ENCODE data around the gene GMFB. TPM values are rescaled to one million over a fixed set of nuclear protein-coding genes. Genes with fewer than 3 reads are reported as not detected.
"Not testable (repeated sequence)": the region's sequence is repeated elsewhere in the genome, so short reads cannot be mapped to it uniquely, and the experiment has no call there.

GMFB gene
- total RNA-seq, 1 donor from 2014 or later = 27.6 TPM

DNA sequence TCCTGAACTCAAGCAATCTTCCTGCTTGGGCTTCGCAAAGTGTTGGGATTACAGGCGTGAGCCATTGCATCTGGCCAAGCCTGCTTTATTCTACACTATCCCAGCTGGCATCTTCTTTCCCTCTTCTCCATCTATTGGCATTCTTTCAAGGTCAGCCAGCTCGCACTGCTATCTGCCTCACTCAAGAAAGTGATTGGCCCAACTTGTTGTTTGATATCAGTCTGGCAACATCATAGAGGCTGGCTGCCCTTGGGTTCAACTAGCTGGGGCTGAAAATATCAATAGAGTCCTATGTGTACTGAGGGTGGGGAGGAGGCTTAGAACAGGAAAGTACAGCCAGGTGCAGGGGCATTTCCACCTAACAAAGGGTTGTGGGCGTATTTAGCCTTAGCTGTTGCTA, 17.1 kb downstream of the GMFB start:
- ATAC-seq (ENCODE audit: poor library complexity) (peak; percentile 76), DNase-seq (no peak)
- intact Hi-C loops (cut with DNase I) = no loop called here

DNA sequence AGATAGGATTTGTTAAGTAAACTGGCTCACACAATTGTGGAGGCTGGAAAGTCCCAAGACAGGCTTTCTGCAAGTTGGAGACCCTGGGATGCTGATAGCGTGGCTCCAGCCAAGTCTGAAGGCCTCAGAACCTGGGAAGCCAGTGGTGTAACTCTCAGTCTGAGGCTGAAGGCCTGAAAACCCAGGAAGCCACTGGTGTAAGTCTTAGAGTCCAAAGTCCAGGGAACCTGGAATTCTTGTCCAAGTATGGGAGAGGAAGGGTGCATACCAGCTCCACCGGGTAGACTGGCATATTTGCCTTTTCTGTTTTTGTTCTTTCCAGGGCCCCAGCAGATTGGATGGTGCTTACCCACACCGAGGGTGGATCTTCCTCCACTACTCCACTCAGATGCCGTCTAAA, 18.1 kb downstream of the GMFB start:
- ATAC-seq (ENCODE audit: poor library complexity) (no peak), DNase-seq (no peak)
- intact Hi-C loops (cut with DNase I) = no loop called here

DNA sequence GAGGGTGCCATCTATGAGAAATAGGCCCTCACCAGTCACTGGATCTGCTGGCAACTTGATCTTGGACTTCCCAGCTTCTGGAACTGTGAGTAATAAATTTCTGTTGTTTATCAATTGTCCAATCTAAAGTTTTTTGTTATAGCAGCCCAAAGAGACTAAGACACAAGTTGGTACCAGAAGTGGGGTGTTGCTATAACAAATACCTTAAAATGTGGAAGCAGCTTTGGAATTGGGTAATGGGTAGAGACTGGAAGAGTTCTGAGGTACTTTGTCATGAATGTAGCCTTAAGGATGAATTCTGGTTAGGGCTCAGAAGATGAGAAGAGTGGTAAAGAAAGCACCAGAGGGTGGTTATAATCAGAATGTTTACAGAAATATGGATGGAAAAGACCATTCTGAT, 21.5 kb downstream of the GMFB start:
- DNase-seq (no peak), ATAC-seq (ENCODE audit: poor library complexity) (no peak)
- intact Hi-C loops (cut with DNase I) = no loop called here

DNA sequence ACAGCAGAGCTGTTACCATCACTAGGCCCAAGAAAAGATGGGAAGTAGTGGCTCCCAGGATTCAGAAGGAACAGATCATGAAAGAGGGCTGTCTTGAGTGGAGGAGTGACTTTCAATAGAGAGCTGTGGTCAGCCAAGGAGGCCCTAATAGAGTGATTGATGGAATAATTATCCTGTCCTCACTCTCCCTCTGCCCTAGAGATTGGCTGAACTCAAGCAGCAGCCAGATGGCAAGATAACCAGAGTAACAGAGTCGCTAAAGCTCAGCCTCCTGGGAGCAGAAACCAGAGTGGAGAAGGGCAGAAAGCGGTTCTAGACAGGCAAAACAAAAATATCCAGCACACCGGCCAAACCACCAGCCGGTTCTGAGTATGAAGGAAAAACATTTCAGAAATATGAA, 23.1 kb downstream of the GMFB start:
- intact Hi-C loops (cut with DNase I) = no loop called here
- no peak for ATAC-seq (ENCODE audit: poor library complexity)
- no peak for DNase-seq

DNA sequence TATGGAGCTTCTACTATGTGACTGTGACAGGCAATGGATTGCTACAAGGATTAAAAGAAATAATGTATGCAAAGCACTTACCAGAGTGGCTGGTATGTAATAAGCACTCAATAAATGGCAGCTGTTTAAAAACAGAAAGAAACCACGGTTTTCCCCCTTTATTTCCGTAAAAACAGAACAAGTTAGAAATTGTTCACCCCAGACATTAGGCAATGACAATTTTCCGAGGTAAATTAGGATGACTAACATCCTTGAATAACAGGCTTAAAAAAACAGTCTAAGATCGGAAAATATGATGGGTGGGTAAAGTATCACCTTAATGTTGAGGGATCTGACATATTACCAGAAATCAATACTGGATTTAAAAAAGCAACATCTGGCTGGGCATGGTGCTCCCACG, 26.7 kb downstream of the GMFB start:
- intact Hi-C loops (cut with DNase I) = no loop called here

DNA sequence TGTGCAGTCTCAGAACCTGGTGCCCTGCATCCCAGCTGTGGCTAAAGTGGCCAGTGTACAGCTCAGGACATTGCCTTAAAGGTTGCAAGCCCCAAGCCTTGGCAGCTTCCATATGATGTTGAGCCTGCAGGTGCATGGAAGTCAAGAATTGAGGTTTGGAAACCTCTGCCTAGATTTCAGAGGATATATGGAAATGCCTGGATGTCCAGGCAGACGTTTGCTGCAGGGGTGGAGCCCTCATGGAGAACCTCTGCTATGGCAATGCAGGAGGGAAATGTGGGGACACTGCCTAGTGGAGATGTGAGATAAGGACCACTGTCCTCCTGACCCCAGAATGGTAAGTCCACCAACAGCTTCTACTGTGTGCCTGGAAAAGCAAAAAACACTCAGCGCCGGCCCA, 29.7 kb downstream of the GMFB start:
- intact Hi-C loops (cut with DNase I) = no loop called here
- ATAC-seq (ENCODE audit: poor library complexity) (no peak), DNase-seq (no peak)

More for the DNA sequence above, 26.7 kb downstream of the GMFB start:
- DNase-seq (no peak), ATAC-seq (ENCODE audit: poor library complexity) (no peak)

DNA sequence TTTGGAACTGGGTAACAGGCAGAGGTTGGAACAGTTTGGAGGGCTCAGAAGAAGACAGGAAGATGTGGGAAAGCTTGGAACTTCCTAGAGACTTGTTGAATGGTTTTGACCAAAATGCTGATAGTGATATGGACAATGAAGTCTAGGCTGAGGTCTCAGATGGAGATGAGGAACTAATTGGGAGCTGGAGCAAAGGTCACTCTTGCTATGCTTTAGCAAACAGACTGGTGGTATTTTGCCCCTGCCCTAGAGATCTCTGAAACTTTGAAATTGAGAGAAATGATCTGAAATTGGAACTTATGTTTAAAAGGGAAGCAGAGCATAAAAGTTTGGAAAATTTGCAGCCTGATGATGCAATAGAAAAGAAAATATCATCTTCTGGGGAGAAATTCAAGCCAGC, 30.2 kb downstream of the GMFB start:
- ATAC-seq (ENCODE audit: poor library complexity); DNase-seq; intact Hi-C loops (cut with DNase I): not testable (repeated sequence)

DNA sequence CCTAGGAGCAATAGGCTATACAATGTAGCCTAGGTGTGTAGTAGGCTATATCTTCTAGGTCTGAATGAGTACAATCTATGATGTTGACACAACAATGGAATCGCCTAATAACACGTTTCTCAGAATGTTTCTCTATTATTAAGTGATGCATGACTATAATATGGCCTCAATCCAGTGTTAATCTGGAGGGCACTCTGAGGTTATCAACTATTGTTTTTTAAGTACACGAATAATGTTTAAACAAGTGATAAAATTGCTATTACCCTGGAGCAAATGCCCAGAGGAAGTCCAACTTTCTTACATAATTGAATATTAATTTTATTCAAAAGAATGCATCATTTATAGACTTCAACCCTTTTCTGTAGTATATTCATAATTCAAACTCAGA, 31.2 kb downstream of the GMFB start:
- DNase-seq = no peak
- ATAC-seq (ENCODE audit: poor library complexity) = no peak
- intact Hi-C loops (cut with DNase I) = no loop called here

DNA sequence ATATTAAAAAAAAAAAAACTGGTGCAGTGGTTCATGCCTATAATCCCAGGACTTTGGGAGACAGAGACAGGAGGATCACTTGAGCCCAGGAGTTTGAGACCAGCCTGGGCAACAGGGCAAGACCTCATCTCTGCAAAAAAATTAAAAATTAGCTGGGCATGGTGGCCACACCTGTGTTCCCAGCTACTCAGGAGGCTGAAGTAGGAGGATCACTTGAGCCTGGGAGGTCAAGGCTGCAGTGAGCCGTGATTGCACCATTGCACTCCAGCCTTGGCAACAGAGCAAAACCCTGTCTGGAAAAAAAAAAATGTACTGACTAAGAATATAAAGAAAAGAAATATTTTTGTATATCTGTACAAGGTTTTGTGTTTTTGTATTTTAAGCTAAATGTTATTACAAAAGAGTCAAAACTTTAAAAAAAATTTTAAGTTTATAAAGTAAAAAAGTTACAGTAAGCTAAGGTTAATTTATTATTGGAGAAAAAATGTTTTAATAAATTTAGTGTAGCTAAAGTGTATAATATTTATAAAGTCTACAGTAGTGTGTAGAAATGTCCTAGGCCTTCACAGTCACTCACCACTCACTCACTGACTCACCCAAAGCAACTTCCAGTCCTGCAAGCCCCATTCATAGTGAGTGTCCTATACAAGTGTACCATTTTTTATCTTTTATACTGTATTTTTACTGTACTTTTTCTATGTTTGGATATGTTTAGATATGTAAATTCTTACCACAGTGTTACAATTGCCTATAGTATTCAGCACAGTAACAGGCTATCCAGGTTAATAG, 31.8 kb downstream of the GMFB start:
- ATAC-seq (ENCODE audit: poor library complexity); DNase-seq; intact Hi-C loops (cut with DNase I): not testable (repeated sequence)

DNA sequence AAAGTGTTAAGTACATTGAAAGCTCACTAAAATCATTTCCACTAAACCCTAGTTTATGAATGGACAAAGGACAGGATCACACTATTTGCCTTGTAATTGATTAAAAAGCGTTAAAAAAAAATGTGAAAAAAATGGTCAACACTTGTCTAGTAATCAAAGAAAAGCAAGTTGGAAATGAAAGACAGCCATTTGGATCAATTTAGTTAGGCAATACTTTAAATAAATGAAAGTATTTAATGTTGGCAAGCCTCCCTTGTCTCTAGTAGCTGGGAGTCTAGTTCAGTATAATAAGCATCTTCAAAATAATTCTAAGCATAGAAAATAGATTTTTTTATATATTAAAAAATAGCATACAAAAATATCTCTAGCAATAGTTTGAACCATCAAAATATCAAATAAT, 33.4 kb downstream of the GMFB start:
- intact Hi-C loops (cut with DNase I) = no loop called here
- ATAC-seq (ENCODE audit: poor library complexity) (no peak), DNase-seq (no peak)

DNA sequence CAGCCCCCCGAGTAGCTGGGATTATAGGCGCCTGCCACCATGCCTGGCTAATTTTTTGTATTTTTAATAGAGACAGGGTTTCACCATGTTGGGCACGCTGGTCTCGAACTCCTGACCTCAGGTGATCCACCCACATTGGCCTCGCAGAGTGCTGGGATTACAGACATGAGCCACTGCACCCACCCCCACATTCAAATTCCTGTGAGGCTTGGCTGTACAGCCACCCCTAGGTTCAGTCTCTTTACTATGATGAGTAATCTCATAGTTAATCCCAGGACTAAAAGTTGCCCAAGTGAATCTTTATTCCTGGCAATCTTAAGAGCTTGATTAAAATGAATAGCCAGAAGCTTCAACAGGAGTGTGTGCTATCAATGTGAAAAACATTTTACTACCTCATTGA, 34.8 kb downstream of the GMFB start:
- intact Hi-C loops (cut with DNase I); ATAC-seq (ENCODE audit: poor library complexity); DNase-seq: not testable (repeated sequence)

DNA sequence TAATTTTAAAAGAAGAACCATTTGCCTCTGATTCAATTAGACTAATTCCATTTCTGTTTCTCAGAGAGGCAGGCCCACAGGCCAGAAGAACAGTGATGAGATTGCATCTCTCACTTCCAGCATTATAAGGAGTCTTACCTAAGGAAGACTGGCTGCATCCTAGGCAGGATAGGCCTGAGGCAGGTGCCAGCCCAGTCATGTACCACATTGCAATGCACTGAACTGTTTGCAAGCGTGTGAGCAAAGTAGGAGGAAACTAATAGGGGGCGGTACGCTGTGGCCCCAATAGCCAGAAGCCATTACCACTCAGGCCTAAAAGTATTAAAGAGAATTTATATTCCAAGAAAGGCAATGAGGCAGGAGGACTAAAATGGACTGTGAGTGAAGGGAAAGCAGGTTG, 35.5 kb downstream of the GMFB start:
- no peak for ATAC-seq (ENCODE audit: poor library complexity)
- DNase-seq = no peak
- intact Hi-C loops (cut with DNase I) = no loop called here

DNA sequence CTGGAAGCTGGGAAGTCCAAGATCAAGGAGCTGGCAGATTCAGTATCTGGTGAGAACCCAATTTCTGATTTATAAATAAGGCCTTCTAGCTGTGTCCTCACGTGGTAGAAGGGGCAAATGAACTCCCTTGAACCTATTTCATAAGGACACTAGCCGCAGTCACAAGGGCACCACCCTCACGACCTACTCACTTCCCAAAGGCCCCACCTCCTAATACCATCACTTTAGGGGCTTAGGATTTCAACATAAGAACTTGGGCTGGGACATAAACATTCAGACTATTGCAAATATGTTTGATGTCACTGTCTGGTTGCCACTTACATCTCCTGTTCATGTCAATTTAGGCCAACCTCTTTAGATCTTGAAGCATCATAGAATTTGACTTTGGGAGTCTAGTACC, 36.8 kb downstream of the GMFB start:
- DNase-seq (no peak), ATAC-seq (ENCODE audit: poor library complexity) (no peak)
- intact Hi-C loops (cut with DNase I) = no loop called here

DNA sequence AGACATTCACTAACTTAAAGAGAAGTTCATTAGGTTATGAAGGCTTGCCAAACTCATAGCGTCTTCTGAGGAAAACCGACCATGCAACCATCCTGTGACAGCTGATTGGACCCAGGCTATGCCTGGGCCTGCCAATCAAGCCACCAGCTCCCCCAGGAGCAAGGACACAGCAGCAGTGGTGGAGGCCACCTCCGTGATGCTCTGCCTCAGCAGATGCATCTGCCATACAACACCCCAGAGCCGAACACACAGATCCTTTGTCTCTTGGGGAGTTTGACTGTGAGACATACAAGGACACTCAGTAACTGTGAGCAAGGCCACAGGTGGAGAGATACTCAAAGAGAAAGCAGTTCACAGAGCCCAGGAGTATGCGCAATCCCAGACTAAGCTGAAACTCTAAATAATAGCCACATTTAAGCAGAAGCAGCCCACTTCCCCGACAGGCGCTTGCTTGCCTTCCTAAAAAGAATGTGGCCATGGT, 37.6 kb downstream of the GMFB start:
- ATAC-seq (ENCODE audit: poor library complexity) = no peak
- no peak for DNase-seq
- intact Hi-C loops (cut with DNase I) = no loop called here

DNA sequence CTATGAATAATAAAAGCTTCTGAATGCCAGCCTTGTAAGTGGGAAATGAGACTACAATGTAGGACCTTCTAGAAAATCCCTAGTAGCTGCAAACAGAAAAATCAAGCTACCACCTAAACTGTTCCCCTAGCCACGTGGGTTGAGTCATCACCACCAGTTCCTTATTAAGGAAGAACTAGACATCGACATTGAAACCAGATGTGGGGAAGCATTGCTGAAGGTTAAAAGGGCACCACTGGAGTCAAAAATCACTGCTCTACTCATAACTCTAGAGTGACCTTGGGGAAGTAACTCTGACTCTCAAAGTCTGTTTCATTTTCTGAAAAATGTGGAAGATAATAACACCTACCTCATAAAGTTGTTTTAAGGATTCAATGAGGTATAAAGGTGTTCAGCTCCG, 38.2 kb downstream of the GMFB start:
- ATAC-seq (ENCODE audit: poor library complexity) (no peak), DNase-seq (no peak)
- intact Hi-C loops (cut with DNase I) = no loop called here

DNA sequence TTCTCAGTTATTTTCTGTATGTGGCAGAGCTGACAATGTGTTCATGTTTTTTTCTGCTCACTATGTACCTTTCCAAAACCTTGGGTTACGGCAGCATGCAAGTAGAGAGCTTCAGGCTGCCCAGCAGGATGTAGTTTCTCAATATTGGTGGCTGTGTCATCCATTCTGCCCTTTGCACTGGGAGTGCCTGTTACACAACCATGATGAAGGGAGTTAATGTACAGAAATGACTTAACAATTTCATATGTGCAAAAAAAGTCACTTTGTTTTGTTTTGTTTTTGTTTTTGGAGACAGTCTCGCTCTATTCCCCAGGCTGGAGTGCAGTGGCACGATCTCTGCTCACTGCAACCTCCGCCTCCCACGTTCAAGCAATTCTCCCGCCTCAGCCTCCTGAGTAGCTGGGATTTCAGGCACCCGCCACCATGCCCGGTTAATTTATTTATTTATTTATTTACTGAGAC, 41.5 kb downstream of the GMFB start:
- ATAC-seq (ENCODE audit: poor library complexity) (peak; percentile 39), DNase-seq (no peak)
- intact Hi-C loops (cut with DNase I) = no loop called here

DNA sequence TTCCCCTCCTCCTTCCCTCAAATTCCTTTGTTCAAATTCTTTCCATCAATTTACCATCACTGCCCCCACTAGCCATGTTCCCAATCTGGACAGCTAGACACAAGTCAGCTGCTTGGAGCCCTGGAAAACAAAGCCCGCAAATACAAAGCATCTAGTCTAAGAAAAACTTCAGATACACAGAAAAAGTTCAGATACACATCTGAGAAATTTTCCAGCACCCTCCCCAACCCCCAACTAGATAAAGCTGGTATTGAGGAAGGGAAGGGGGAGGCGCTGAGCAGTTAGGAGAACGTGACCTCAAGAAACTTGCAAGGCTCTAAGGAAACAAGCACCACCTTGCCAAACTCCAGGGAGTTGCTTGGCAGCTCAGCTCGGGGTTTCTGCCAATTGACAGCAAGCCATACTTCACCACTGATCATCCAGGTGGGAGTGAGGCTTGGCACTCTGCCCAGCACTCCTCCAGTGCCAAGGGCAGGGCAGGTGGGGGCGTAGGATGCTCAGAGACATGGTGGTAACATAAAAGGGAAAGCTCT, 42.6 kb downstream of the GMFB start:
- intact Hi-C loops (cut with DNase I) = no loop called here
- ATAC-seq (ENCODE audit: poor library complexity) (no peak), DNase-seq (no peak)

DNA sequence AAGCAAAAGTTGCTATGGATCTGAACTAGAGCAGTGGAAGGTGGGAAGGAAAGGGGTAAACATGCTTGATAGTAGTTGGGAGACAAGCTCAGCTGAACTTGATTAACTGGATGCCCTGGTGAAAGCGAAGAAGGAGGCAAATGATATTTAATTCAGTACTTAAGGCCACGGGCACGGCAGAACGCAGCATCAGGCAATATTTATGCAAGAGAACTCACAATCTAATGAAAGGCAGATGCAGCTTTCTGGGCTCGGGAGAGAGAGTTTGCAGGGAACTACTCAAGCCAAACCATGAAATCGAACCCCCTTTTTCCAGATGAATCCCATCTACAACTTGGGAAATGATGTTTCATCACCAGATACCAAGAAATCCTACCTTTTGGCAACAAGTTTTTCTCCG, 44.1 kb downstream of the GMFB start:
- intact Hi-C loops (cut with DNase I) = no loop called here
- ATAC-seq (ENCODE audit: poor library complexity) = no peak

DNA sequence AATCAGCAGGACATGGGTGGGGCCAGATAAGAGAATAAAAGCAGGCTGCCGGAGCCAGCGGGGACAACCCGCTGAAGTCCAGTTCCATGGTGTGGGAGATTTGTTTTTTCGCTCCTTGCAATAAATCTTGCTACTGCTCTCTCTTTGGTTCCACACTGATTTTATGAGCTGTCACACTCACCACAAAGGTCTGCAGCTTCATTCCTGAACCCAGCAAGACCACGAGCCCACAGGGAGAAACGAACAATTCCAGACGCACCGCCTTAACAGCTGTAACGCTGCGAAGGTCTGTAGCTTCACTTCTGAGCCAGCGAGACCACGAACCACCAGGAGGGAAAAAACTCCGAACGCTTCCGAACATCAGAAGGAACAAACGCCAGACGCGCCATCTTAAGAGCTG, 44.8 kb downstream of the GMFB start:
- no peak for DNase-seq
- no peak for ATAC-seq (ENCODE audit: poor library complexity)
- intact Hi-C loops (cut with DNase I) = no loop called here

More for the DNA sequence above, 44.1 kb downstream of the GMFB start:
- no peak for DNase-seq

DNA sequence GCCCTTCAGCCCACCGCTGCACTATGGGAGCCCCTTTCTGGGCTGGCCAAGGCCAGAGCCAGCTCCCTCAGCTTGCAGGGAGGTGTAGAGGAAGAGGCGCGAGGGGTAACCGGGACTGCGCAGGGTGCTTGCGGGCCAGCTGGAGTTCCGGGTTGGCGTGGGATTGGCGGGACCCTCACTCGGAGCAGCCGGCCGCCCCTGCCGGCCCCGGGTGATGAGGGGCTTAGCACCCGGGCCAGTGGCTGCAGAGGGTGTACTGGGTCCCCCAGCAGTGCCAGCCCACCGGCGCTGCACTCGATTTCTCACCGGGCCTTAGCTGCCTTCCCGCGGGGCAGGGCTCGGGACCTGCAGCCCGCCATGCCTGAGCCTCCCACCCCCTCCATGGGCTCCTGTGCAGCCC, 45.8 kb downstream of the GMFB start:
- DNase-seq; intact Hi-C loops (cut with DNase I); ATAC-seq (ENCODE audit: poor library complexity): not testable (repeated sequence)

All from Right ventricle myocardium superior (tissue), 1 donor.